DOHH2 (cell line): ENCODE measurements around the gene SESN1.

ENCODE experiments used
- CTCF ChIP-seq: fragments of 200-600 bp; sonication (generic); IDR thresholded peaks from one replicate; pipeline ENCODE4 v1.5.1; 2014; ENCODE audit warnings: antibody characterized with exemption, mild to moderate bottlenecking, low read depth, low read length; ENCODE audit not compliant: poor library complexity, severe bottlenecking
- EZH2phosphoT487 ChIP-seq: fragments of 200-600 bp; sonication (generic); IDR thresholded peaks from 2 replicates; pipeline ENCODE4 v1.6.1; 2017; ENCODE audit warnings: borderline replicate concordance, mild to moderate bottlenecking, antibody characterized with exemption, low read length, moderate library complexity, mixed read lengths

- TF ChIP-seq CTCF (no peak), EZH2phosphoT487 (no peak)
These were observed 128.4 kb downstream of the SESN1 start for GRCh38 chr6:108966251-108966650.
